ENCODE measurements around the gene SLC17A3. TPM values are rescaled to one million over a fixed set of nuclear protein-coding genes. Genes with fewer than 3 reads are reported as not detected.

SLC17A3 gene
- not detected for polyA plus RNA-seq (2013, experiment 1 of 2; ENCODE audit: insufficient read length)
- not detected for polyA plus RNA-seq (2013, experiment 2 of 2; ENCODE audit: insufficient read length)

DNA sequence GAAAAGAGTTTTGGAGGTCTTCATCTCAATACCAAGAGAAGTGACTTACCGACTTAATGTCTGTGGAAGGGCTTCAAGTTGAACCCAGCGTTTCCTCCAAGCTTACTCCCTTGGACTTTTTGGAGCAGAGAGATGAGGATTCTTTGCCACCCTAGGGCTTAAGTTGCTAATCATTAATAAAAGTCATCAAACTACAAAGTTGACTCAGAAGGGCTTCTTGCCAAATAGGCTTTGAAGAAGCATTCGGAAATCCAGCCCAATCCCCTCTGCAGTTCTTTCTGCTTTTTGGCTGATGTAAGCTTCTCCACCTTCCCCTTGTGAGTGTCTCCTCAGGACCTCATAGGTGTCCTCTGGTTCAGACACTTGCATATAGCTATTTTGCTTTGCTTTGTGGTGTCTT is at the start of gene SLC17A3:
Gene SLC17A3 (minus strand): TSS at position 126 of the 400 bp plus-strand sequence. CDS start 5,856 bp downstream, outside the sequence.
- no peak for DNase-seq

DNA sequence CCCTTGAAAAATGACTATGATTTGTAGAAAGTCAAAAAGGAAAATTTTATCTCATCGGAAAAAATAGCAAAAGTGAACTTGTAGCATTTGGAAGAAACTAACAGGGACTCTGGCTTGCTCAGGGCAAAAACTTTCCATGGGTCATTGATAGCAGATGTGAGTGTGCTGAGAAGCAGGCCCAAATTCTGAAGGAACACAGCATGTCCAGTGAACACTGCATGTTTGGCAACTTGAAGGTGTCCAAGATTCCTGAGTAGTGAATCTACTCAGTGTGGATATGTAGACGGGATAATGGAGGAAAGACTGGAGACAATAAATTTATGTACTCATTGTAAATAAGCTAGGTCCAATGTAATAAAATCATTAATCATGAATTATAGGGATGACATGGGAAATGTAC is 48.3 kb upstream of the SLC17A3 start:
- no peak for DNase-seq

DNA sequence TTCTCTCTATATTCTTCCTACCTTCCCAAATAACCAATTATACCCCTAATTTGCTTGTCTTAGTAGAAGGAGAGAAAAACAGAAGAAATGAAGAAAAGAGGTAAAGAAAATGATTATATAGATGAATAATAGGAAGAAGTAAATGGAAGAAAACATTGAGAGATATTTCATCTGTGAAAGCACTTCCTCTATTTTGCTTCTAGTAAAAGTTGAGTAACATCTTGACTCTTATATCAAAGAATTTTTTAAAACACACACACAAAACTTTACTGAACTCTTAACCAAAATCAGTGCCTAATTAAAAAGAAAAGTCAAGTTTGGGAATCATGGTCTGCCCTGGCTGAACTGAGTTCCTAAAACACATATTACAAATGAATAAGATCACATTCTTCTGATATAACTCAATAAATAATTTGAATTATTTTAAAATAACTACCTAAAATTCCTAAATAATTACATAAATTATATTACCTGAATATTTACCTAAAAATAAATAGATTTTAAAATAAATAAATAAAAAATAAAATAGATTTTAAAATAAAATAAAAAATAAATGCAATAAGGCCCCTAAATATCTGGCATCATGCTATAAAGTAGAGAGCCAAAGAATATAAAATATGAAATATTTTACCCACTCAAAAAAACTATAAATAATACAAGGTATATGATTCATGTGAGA is 47.6 kb upstream of the SLC17A3 start:
- no peak for DNase-seq

DNA sequence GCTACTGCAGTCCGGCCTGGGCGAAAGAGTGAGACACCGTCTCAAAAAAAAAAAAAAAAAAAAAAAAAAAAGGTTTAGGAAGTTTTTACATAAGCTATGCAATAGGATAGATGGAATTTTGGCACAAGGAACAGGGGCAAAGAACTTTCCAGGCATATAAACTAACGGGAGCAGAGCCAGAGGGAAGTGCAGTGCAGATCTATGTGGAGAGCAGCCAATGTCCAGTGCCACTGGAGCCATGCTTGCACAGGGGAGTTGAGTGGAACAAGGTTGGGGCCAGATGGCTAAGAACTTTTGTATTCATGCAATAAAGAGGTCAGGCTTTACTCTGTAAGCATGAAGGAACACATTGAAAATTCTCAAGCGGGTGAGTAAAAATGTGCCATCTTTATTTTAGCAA is 45.6 kb upstream of the SLC17A3 start:
- DNase-seq, result no peak

GRCh38 chr6:25918083-25918683 is 44.1 kb upstream of the SLC17A3 start:
- no peak for DNase-seq

GRCh38 chr6:25916789-25917490 is 42.9 kb upstream of the SLC17A3 start:
- no peak for DNase-seq

DNA sequence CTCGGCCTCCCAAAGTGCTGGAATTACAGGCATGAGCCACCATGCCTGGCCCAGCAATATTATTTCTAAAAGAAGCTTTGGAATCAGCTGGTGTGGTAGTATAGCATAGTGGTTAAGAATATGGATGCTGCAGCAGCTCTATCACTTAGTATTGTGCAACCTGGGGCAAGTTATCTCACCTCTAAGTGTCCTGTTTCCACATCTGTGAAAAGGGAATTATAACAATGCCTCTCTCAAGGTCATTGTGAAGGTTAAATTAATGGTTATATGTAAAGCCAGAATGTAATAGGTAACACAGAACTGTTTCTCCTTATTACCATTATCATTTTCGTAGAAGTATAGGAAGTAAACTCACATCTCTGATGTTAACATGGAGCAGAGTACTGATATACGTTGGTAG is 42.3 kb upstream of the SLC17A3 start:
- no peak for DNase-seq

DNA sequence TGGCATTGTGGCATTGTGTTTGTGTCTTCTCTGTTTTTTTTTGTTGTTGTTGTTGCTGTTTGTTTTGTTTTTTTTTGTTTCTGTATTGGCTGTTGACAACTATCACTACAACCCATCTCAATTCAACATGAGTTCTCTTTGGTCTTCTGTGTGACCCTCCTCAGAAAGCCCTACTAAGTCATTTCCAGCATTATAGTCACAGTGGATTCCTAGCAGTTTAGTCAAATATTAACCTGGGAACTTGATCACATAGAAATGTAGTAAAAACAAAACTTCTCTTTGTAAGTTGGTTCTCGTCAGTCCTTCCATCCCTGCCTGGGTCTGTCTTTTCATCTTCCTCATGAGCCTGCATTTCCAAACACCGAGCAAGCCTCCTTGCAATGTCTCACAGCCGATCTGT is 39.7 kb upstream of the SLC17A3 start:
- DNase-seq, result no peak

DNA sequence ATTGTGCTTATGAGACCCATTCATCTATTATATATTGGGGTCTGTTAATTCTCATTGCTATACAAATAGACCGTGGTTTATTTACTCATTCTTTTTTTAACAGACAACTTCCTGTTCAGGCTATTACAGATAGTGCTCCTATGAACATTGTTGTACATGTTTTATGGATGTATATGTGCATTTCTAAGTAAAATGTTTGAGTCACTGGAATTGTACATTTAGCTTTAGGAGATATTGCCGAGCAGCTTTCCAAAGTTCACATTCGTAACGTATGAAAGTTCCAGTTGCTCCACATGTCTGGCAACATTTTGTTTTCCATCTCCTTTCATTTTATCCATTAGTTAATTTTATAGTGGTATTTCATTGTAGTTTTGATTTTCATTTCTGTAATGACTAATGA is 37.3 kb upstream of the SLC17A3 start:
- DNase-seq, result no peak

DNA sequence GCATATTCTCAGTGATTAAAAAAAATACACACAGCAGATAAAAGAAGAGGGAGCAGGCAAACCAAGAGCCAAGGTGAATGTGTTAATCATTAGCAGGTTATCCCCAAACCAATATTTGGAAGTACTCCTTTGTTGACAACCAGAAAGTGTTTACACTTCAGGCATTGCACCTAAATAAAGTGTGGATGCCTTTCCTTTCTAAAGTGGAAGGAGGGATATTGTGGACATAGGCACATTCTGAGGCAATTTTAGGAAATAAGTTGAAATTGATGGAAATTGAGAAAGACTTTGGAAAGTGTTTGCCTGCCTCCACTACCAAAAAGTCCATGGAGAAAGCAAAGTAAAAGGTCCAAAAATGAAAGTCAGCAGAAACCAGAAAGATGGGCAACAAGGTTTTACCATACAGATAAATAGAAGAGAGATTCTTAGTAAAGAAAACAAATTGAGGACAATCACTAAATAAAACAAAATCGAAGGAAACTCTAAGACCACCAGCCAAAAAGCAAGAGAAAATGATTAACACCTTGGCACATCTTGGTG is 33.5 kb upstream of the SLC17A3 start:
- DNase-seq, result no peak

DNA sequence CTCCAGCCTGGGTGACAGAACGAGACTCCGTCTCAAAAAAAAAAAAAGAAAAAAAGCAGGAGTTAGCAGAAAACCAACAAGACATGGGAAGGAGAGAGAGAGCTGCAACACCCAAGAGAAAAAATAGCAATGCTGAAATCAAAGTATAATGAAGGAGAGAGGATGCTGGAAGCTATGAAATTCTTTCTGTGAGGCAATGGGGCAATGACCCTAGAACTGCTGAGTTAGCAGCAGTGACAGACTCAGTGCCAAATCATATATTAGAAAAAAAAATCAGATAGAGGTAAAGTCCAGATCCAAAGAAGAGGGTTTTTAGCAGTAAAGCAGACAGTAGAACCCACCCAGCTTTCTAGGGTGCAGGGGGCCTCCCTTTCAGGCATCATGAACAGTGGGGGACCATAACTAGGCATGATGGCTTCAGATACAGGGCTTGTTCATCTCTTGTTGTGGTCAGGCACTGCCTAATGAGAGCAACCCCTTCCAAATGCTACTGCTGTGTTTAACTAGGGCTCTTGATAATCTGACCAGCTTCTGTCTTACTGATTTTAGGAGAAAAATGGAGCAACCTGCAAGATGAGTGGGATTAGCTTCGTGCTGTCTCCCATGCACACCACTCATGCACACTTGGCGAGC is 29.5 kb upstream of the SLC17A3 start:
- DNase-seq, result no peak

- no peak for DNase-seq
Observed at GRCh38 chr6:25902071-25902470, 28.0 kb upstream of the SLC17A3 start.

GRCh38 chr6:25900843-25901242 is 26.8 kb upstream of the SLC17A3 start:
- no peak for DNase-seq

- DNase-seq, result no peak
Observed at GRCh38 chr6:25899580-25900408, 25.8 kb upstream of the SLC17A3 start.

DNA sequence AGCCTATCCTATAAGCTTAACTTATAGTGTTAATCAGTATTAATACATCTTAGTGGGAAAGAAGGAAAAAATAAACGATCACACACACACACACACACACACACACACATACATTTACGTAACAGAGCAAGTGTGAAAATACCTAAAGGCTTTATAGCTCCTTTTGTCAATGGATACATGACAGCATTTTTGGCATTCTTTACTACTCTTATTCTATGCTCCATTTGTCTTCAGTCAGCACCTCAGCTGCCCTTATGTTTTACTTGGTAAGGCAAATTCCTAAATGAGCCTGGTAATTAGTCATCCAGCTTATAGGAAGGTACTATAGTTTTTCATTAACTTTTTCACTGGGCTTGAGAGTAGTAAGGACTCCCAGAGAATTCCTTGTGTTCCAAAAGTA is 25.1 kb upstream of the SLC17A3 start:
- no peak for DNase-seq

GRCh38 chr6:25898289-25898977 is 24.4 kb upstream of the SLC17A3 start:
- DNase-seq, result no peak

GRCh38 chr6:25896252-25896651 is 22.2 kb upstream of the SLC17A3 start:
- DNase-seq, result no peak

- no peak for DNase-seq
Observed at GRCh38 chr6:25895771-25896170, 21.7 kb upstream of the SLC17A3 start.

DNA sequence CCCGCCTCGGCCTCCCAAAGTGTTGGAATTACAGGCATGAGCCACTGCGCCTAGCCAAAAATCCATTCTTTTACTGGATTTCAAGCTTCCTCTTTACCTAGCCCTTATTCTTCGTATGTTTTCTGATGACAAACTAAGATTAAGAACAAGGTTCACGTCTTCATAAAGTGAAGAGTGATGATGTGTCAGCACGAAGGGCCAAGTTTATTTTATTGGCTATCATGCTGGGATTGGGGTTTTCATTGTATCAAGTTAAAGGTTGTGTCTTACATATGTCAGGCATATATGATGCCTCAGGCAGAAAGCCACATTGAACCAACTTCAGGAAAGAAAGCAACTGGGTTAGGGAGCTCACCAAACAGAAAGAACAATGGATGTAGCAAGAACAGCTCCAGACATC is 19.7 kb upstream of the SLC17A3 start:
- DNase-seq, result no peak

DNA sequence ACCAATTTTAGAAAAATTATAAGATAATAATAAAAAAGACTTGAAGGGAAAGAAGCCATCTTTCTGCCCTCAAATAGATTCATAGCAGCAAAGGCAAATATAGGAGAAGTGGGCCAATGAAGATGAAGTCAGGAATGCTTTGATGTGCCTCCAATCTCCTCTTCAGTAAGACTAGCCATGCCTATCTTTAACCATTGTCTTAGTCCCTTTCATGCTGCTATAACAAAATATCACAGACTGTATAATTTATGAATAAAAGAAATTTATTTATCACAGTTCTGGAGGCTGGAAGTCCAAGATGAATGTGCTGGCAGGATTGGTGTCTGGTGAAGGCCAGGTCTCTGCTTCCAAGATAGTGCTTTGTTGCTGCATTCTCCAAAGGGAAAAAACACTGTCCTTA is 18.8 kb upstream of the SLC17A3 start:
- no peak for DNase-seq
